HepG2 (cell line): ENCODE measurements around the gene ADAMTS4. TPM values are rescaled to one million over a fixed set of nuclear protein-coding genes. Genes with fewer than 3 reads are reported as not detected.

ENCODE experiments used
- ATAC-seq: fragments of 200-7000 bp; cut with Tn5 transposase; 3 replicates; pipeline ENCODE4 v1.9.1; 2020; ENCODE audit warnings: mild to moderate bottlenecking, moderate library complexity
- BruUV-seq: library from RNA; stranded (reverse); fragments of 400-500 nt; replicated peaks from 2 replicates; lab custom pipeline; 2021; lab: Mats Ljungman, UMichigan
- CTCF ChIA-PET: fragments of 300-600 bp; formaldehyde crosslinking; extraction: SDS; loops from one replicate; lab custom pipeline; 2021; ENCODE audit warnings: low total read pairs, inconsistent platforms, low intra/inter-chr PET ratio; lab: Yijun Ruan, JAX
- POLR2A ChIA-PET: fragments of 350-600 bp; sonication (Branson Sonifier 250); formaldehyde crosslinking; loops from one replicate; lab custom pipeline; 2020; ENCODE audit warnings: antibody characterized with exemption, inconsistent platforms; lab: Yijun Ruan, JAX
- DNase-seq: peaks from one replicate; pipeline ENCODE4 v3.0.0-alpha.2; 2015; ENCODE audit warnings: low spot score
- FAIRE-seq: peaks from 3 replicates; lab custom pipeline; 2011; peaks lifted over from hg19 to GRCh38; lab: Jason Lieb, UNC
- H2AFZ ChIP-seq: one replicate; pipeline ENCODE4 v1.6.1; 2011; ENCODE audit warnings: low read length, inconsistent platforms
- H3K27ac ChIP-seq: fragments of 300-600 bp; 3 replicates; pipeline ENCODE4 v1.8.0; 2011; ENCODE audit warnings: mixed run types, mild to moderate bottlenecking, mixed read lengths, low read length, inconsistent platforms; ENCODE audit not compliant: insufficient read depth; ENCODE audit errors: extremely low read length
- H3K27me3 ChIP-seq, 2 experiments: fragments of 200-600 bp in 1 of 2; 2 replicates in 1 of 2; 3 replicates in 1 of 2; pipeline versions ENCODE4 v1.6.0 to v1.8.0; 2011; ENCODE audit warnings: low read length in 2 of 2, mild to moderate bottlenecking in 2 of 2, moderate library complexity in 2 of 2, inconsistent platforms in 1 of 2; ENCODE audit not compliant: insufficient read depth in 2 of 2, control insufficient read depth in 1 of 2
- H3K36me3 ChIP-seq, 2 experiments: fragments of 200-600 bp in 1 of 2; replicated peaks in 1 of 2; 2 replicates in 1 of 2; 3 replicates in 1 of 2; pipeline versions ENCODE4 v1.5.1 to v1.8.0; 2011; ENCODE audit warnings: low read length in 2 of 2, inconsistent platforms in 1 of 2; ENCODE audit not compliant: insufficient read depth in 2 of 2, control insufficient read depth in 1 of 2
- H3K4me1 ChIP-seq: 2 replicates; pipeline ENCODE4 v1.5.1; 2012; ENCODE audit warnings: low read length, inconsistent platforms; ENCODE audit not compliant: insufficient read depth
- H3K4me2 ChIP-seq: 2 replicates; pipeline ENCODE4 v1.6.0; 2011; ENCODE audit warnings: low read depth, low read length, inconsistent platforms
- H3K4me3 ChIP-seq, 3 experiments: fragments of 200-600 bp in 1 of 3; sonication (generic), shearing (Covaris generic) in 1 of 3; replicated peaks in 1 of 3; 2 replicates each; pipeline ENCODE4 v1.5.1; 2011 to 2016; ENCODE audit warnings: low read length in 3 of 3, inconsistent platforms in 2 of 3, low read depth in 2 of 3, mild to moderate bottlenecking in 2 of 3, control low read depth in 1 of 3, mixed read lengths in 1 of 3; ENCODE audit not compliant: insufficient read depth in 1 of 3
- H3K79me2 ChIP-seq: one replicate; pipeline ENCODE4 v1.6.1; 2011; ENCODE audit warnings: low read length, inconsistent platforms; ENCODE audit not compliant: insufficient read depth
- H3K9ac ChIP-seq: 2 replicates; pipeline ENCODE4 v1.6.0; 2011; ENCODE audit warnings: mild to moderate bottlenecking, low read depth, low read length, inconsistent platforms; ENCODE audit not compliant: insufficient read depth
- H3K9me3 ChIP-seq: 2 replicates; pipeline ENCODE4 v1.5.1; 2012; ENCODE audit warnings: mild to moderate bottlenecking, low read length
- H4K20me1 ChIP-seq: 2 replicates; pipeline ENCODE4 v1.6.0; 2011; ENCODE audit warnings: inconsistent platforms, mild to moderate bottlenecking, low read length, moderate library complexity; ENCODE audit not compliant: insufficient read depth
- ATRX ChIP-seq: sonication (generic); formaldehyde crosslinking; IDR thresholded peaks from 2 replicates; pipeline ENCODE4 v1.4.0; 2020; ENCODE audit warnings: missing genetic modification reagents, borderline replicate concordance
- GATAD1 ChIP-seq: IDR thresholded peaks from 2 replicates; pipeline ENCODE4 v1.6.1; 2016; ENCODE audit warnings: missing genetic modification reagents, missing compliant biosample characterization
- PTBP1 ChIP-seq: fragments of 200-400 bp; formaldehyde crosslinking; IDR thresholded peaks from 2 replicates; pipeline ENCODE4 v1.6.1; 2018; ENCODE audit warnings: low read length, low read depth; ENCODE audit not compliant: poor library complexity, severe bottlenecking
- SP2 ChIP-seq: sonication (generic); formaldehyde crosslinking; IDR thresholded peaks from 2 replicates; pipeline ENCODE4 v1.5.1; 2020; ENCODE audit warnings: mild to moderate bottlenecking, missing genetic modification reagents
- YY1 ChIP-seq: IDR thresholded peaks from 2 replicates; pipeline ENCODE4 v1.6.1; 2011; ENCODE audit warnings: low read length, low read depth, moderate library complexity, mild to moderate bottlenecking; ENCODE audit not compliant: insufficient read depth, insufficient replicate concordance
- ZC3H4 ChIP-seq: sonication (generic); formaldehyde crosslinking; IDR thresholded peaks from 2 replicates; pipeline ENCODE4 v1.4.0; 2020; ENCODE audit warnings: missing genetic modification reagents, borderline replicate concordance
- WGBS: methylation state at CpG from one replicate; pipeline ENCODE4 v1.1.6; 2017; ENCODE audit warnings: low lambda C conversion rate; 5-methylcytosine and 5-hydroxymethylcytosine counted together
- in situ Hi-C: cut with HindIII; loops from 2 replicates; pipeline ENCODE4 v1.10.0; 2017; ENCODE audit warnings: low pct_unique_long_range_greater_than_20kb; ENCODE audit not compliant: extremely low pct_ligation_motif_present
- intact Hi-C: fragments of 100-400 bp; cut with micrococcal nuclease; formaldehyde crosslinking; loops from one replicate; pipeline ENCODE4 v1.10.0; 2022; ENCODE audit not compliant: unreplicated experiment
- polyA plus RNA-seq, 8 experiments: library from polyadenylated mRNA; depleted of rRNA in 3 of 8; stranded (reverse) in 7 of 8; unstranded in 1 of 8; fragments of >200 nt; fragmentation: Illumina TruSeq in 4 of 8; extraction: Trizol in 4 of 8; gene quantifications; 2 replicates each; pipeline versions ENCODE4 v1.2.1 to v1.2.3, GENCODE V29; 2011 to 2016; ENCODE audit warnings: low read depth in 4 of 8, missing spikeins in 1 of 8, mixed read lengths in 1 of 8; ENCODE audit not compliant: insufficient read depth in 1 of 8
- total RNA-seq, 5 experiments: library from RNA; depleted of rRNA; stranded (reverse); fragments of >200 nt; fragmentation: Illumina TruSeq; extraction: Trizol; gene quantifications; 2 replicates each; pipeline ENCODE4 v1.2.3, GENCODE V29; 2016; ENCODE audit warnings: low read depth in 1 of 5
- TF ChIP-seq, protein P1 (sequence below): IDR thresholded peaks from 2 replicates; pipeline ENCODE4 v1.6.1; 2016; ENCODE audit warnings: low read depth
- TF ChIP-seq, protein P2 (sequence below), 2 experiments: sonication (generic) in 1 of 2; formaldehyde crosslinking in 1 of 2; IDR thresholded peaks; 2 replicates each; pipeline versions ENCODE4 v1.4.0 to v1.6.1; 2016 to 2020; ENCODE audit warnings: borderline replicate concordance in 1 of 2, low read depth in 1 of 2, mild to moderate bottlenecking in 1 of 2, missing genetic modification reagents in 1 of 2
- TF ChIP-seq, protein P3 (sequence below): sonication (generic); formaldehyde crosslinking; IDR thresholded peaks from 2 replicates; pipeline ENCODE4 v1.4.0; 2020; ENCODE audit warnings: missing genetic modification reagents
- TF ChIP-seq, protein P4 (sequence below): sonication (generic); formaldehyde crosslinking; IDR thresholded peaks from 2 replicates; pipeline ENCODE4 v1.4.0; 2020; ENCODE audit warnings: missing genetic modification reagents

ADAMTS4 gene
- total and polyA plus RNA-seq, 2 of the 13 experiments (the other 11 are each of a cell fraction or from before 2014, with no cell fraction given), result 0.51 to 1.7 TPM

DNA sequence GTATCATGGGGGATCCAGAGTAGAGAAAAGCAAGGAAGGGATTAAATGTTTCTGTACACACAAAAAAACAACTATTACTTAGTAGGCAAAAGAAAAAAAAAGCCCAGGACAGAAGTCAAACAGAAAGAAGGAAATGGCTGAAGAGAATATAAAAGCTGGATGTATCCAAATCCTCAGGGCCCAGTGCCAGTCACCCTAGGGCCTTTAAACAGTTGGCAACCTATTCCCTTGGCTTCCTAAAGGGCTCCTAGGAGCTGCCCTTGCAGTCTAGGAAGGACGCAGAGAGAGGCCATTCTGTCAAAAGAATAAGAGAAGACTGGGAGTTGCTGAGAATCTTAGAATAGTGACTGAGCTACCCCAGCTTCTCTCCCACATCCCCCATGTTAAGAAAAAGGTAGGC is 26.5 kb downstream of the ADAMTS4 start:
- FAIRE-seq (no peak), DNase-seq (no peak), ATAC-seq (no peak)
- Histone ChIP-seq H3K27me3 (no peaks in the 10 kb centered on the region; a peak in 1 of 5 replicates), H3K36me3 (peaks cover 11 to 43% of the 10 kb centered on the region in 2 experiments), H3K79me2 (peaks cover 10% of the 10 kb centered on the region), H3K4me1 (peaks cover 15% of the 10 kb centered on the region), H2AFZ (no peak overlapping the region), H3K27ac (no peak overlapping the region), H3K9ac (no peak overlapping the region), H3K4me2 (no peak overlapping the region), H3K9me3 (no peaks in the 10 kb centered on the region), H4K20me1 (no peaks in the 10 kb centered on the region), H3K4me3 (no peak overlapping the region)
- ChIA-PET CTCF (no interaction called here), POLR2A (no interaction called here)
- BruUV-seq, result no TSS peak
- intact Hi-C loops (no loop called here), in situ Hi-C loops (no loop called here)
- 100% methylated on average over 1 of the region's 1 CpG for WGBS
- TF ChIP-seq YY1, result no peak
- TF ChIP-seq PTBP1, result no peak
- TF ChIP-seq, protein P1, sequence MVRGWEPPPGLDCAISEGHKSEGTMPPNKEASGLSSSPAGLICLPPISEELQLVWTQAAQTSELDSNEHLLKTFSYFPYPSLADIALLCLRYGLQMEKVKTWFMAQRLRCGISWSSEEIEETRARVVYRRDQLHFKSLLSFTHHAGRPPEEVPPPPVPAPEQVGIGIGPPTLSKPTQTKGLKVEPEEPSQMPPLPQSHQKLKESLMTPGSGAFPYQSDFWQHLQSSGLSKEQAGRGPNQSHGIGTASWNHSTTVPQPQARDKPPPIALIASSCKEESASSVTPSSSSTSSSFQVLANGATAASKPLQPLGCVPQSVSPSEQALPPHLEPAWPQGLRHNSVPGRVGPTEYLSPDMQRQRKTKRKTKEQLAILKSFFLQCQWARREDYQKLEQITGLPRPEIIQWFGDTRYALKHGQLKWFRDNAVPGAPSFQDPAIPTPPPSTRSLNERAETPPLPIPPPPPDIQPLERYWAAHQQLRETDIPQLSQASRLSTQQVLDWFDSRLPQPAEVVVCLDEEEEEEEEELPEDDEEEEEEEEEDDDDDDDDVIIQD (CRISPR knock-in tag), result no peak
- no peak for TF ChIP-seq ATRX (CRISPR knock-in tag)
- no peak for TF ChIP-seq ZC3H4
- TF ChIP-seq, protein P2, sequence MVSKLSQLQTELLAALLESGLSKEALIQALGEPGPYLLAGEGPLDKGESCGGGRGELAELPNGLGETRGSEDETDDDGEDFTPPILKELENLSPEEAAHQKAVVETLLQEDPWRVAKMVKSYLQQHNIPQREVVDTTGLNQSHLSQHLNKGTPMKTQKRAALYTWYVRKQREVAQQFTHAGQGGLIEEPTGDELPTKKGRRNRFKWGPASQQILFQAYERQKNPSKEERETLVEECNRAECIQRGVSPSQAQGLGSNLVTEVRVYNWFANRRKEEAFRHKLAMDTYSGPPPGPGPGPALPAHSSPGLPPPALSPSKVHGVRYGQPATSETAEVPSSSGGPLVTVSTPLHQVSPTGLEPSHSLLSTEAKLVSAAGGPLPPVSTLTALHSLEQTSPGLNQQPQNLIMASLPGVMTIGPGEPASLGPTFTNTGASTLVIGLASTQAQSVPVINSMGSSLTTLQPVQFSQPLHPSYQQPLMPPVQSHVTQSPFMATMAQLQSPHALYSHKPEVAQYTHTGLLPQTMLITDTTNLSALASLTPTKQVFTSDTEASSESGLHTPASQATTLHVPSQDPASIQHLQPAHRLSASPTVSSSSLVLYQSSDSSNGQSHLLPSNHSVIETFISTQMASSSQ (IDR thresholded peaks at IDR 0.05; ENCODE audit: low read depth), result no peak
- TF ChIP-seq, protein P2 (CRISPR knock-in tag; IDR thresholded peaks at IDR 0.05; ENCODE audit: borderline replicate concordance), result no peak
- TF ChIP-seq, protein P3, sequence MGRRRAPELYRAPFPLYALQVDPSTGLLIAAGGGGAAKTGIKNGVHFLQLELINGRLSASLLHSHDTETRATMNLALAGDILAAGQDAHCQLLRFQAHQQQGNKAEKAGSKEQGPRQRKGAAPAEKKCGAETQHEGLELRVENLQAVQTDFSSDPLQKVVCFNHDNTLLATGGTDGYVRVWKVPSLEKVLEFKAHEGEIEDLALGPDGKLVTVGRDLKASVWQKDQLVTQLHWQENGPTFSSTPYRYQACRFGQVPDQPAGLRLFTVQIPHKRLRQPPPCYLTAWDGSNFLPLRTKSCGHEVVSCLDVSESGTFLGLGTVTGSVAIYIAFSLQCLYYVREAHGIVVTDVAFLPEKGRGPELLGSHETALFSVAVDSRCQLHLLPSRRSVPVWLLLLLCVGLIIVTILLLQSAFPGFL, result no peak
- no peak for TF ChIP-seq GATAD1
- TF ChIP-seq, protein P4, sequence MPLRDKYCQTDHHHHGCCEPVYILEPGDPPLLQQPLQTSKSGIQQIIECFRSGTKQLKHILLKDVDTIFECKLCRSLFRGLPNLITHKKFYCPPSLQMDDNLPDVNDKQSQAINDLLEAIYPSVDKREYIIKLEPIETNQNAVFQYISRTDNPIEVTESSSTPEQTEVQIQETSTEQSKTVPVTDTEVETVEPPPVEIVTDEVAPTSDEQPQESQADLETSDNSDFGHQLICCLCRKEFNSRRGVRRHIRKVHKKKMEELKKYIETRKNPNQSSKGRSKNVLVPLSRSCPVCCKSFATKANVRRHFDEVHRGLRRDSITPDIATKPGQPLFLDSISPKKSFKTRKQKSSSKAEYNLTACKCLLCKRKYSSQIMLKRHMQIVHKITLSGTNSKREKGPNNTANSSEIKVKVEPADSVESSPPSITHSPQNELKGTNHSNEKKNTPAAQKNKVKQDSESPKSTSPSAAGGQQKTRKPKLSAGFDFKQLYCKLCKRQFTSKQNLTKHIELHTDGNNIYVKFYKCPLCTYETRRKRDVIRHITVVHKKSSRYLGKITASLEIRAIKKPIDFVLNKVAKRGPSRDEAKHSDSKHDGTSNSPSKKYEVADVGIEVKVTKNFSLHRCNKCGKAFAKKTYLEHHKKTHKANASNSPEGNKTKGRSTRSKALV (CRISPR knock-in tag), result no peak
- TF ChIP-seq SP2 (CRISPR knock-in tag), result no peak
